Ammon's horn (tissue), 1 donor: ENCODE results near the gene HOXA10.

Source experiments
- DNase-seq: peaks from one replicate; pipeline ENCODE4 v3.0.0-alpha.2; 2016; ENCODE audit warnings: low spot score

The HOXA10 gene

DNA sequence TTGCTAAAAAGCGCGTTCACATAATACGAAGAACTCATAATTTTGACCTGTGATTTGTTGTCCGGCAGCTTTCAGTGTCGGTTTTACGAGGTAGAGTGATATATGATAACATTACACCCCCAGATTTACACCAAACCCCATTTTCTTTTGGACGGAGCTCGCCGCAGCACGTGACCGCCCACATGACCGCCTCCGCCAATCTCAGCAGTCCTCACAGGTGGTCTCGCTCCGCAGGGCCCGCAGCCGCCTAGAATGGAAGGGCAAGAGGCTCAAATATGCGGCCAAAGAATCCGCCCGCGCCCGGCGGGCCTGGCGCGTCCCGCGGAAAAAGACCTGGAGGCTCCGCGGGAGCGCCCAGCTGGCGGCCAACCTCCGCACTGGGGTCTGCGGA is 17.6 kb downstream of the HOXA10 start, which contains the start of gene HOXA7:
Gene HOXA7, minus strand, starts transcription at position 168 of the 391 bp plus-strand sequence. Its CDS starts 130 bp downstream, at position 38.
- DNase-seq, result no peak

DNA sequence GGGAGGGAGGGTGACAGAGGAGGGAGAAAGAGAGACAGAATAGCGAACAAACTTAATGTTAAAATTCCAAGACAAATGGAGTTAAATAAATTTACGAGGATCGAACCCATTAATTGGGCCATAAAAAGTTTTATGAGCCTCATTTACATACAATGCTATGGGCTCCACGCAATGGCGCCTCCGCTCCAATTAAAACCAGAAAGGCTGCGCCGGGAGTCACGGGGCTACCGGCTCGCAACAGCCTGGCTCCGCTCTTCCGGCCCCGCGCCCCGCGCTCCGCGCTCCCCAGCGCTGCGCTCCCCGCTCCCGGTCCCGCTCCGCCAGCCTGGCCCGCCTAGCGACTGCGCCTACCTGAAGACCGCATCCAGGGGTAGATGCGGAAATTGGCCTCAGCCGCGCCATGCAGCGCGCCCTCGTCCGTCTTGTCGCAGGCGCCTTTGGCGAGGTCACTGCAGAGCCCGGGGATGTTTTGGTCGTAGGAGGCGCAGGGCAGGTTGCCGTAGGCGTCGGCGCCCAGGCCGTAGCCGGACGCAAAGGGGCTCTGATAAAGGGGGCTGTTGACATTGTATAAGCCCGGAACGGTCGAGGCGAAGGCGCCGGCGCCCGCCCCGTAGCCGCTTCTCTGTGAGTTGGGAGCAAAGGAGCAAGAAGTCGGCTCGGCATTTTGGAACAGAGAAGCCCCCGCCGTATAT is 18.2 kb downstream of the HOXA10 start:
- no peak for DNase-seq

DNA sequence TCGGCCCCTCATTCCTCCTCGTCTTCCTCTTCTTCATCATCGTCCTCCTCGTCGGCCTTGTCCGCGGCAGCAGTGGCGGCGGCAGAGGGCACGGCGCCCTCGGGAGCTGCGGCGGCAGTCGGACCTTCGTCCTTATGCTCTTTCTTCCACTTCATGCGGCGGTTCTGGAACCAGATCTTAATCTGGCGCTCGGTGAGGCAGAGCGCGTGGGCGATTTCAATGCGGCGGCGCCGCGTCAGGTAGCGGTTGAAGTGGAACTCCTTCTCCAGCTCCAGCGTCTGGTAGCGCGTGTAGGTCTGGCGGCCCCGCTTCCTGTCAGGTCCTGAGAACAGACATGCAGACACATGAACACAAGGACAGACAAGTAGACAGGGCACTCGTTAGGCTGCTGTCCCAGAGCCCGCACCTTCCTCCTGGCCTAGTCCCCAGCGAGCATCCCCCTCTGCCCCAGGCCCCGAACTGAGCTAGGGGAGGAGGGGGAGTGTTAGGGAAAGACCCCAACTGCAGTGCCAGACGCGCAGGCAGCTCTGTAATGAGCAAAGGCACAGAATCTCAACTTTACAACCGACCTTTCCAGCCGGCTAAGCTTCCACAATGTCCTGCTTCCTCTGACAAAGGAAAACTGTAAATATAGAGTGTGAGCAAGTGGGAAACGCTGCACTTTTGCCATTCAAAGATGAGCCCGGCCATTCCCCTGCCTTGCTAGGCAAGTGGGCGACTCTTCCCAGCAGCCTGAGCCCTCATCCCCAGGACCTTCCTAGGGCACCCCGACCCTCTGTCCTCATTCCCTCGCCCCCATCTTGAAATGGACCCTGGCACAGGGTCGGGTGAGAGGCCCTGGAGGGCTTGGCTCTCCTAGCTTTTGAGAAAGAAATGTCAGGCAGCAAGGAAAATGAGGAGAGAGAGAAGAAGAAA is 19.0 kb downstream of the HOXA10 start:
- DNase-seq, result no peak

DNA sequence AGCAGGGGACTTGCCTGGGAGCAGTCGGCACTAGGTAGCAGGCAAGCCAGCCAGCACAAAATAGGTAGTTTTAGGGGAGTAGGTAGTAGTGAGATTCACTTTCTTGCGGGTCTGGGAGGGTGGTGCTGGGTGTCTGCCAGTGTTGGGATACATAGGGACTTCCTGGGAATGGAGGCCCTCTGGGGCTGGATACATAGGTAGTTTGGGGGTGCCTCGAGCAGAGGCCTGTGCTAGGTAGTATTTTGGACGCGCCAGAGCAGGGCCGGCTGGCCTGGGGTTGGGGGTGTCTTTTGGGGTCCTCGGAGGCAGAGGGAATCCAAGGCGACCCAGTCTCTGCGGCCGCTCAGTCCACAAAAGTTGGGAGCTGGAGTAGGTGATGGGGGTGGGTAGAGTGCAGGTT is 19.8 kb downstream of the HOXA10 start:
- DNase-seq, result no peak

DNA sequence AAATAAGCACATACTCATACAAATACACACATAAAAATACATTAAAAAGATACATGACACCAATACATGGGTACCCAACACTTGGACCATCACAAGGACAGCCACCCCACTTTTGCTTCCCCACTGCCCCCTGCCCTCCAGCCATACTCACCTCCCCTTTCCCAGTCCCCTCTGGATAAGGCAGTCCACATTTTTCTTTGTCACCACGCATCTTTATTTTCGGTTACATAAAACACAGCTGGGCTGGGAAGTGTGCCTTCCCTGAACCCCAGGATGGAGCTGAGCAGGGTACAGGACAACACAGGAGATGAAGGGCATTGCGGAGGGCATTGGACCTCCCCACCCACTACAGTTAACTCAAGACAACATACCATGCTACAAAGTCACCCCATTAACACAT is 20.6 kb downstream of the HOXA10 start:
- no peak for DNase-seq

DNA sequence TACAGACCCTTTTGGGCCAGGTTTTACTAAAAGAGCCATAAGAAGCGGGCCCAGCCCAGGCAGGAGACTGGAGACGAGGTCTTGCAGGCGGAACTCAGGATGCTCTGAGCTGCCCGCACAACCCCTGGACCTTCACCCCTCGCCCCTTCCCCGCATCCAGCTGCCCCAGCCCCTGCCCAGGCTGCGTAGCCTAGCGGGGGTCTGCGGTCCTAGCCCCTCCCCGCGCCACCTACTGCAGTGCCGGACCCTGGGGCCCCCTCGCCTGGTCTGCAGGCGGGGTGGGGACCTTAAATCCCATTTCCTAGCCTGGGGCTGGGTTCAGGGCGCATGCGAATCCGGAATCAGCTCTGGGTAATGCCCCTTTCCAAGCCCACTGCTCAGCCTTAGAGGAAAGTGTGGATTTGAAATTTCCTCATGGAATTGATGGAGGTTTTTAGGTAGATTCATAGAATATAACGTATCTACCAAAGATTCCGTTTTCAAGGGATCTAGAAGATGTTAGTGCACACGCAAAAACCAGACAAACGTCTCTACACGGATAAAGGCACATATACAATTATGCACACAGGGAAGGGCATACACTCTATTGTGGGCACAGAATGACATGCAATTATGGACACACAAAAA is 21.2 kb downstream of the HOXA10 start:
- no peak for DNase-seq

DNA sequence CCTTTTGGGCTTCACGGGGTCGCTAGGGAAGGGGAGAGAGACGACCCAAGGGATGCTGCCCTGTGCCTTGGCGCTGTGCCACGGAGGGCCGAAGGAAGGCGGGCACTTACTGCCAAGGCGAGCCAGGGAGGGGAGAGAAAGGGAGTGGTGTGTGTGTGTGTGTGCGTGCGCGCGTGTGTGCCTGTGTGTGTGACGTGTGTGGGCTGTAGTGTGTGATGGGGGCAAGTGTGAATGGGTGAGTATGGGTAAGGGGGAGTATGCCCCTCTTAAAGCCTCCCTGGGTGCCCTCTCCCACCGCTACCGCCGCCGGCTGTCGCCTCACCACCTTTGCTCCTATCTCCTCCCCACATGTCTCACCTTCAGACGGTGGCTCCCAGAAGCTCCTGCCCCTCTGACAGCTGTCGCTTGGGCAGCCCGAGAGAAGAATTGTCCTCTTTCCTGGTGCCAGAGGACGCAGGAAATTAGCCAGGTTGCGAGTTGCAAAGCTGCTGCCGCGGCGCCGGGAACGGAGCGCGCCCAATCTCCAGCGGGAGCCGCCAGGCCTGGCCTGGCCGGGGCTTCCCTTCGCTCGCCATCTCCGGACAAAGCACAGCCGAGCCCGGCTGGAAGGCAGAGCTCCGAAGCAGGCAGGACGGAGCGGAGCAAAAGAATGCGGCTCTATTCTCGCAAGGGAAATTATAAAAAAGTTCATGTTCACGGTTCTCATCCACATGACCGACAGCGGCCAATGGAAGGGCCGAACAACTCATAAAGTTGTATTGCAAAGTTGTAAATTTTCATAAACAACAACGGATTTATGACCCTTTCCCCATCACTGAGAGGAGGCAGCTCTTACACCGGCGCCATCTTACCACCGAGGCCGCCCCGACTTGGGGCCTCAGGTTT is 21.9 kb downstream of the HOXA10 start, which contains the start of gene HOXA3:
Gene HOXA3, minus strand, starts transcription at position 653 of the 885 bp plus-strand sequence. CDS start 41,943 bp downstream, outside the sequence.
- DNase-seq, result no peak

DNA sequence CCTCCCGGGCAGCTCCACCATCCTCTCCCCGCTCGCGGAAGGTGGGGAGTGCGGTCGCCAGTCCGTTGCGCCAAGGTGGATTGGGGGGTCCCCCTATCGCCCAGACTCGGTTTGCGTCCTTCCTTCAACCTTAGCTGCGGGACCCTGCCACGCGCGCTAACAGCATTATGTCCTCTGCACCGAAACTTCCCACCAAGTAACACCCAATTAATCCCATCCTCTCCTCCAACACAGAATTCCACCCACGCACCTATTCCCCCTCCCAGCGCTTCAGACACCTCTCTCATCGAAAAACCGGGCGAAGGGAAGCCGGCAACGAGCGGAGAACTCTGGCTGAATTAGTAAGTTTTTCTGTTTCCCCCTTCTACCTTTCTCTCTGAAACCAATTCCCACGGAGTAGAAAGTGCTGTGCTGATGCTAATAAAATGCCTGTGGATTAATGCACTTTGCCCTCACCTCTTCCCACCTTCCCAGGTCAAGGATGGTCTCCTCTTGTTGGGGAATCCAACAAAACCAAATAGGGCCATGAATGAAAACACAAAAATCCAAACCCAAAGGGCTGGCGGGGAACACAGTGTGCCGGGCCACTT is 22.7 kb downstream of the HOXA10 start:
- no peak for DNase-seq

DNA sequence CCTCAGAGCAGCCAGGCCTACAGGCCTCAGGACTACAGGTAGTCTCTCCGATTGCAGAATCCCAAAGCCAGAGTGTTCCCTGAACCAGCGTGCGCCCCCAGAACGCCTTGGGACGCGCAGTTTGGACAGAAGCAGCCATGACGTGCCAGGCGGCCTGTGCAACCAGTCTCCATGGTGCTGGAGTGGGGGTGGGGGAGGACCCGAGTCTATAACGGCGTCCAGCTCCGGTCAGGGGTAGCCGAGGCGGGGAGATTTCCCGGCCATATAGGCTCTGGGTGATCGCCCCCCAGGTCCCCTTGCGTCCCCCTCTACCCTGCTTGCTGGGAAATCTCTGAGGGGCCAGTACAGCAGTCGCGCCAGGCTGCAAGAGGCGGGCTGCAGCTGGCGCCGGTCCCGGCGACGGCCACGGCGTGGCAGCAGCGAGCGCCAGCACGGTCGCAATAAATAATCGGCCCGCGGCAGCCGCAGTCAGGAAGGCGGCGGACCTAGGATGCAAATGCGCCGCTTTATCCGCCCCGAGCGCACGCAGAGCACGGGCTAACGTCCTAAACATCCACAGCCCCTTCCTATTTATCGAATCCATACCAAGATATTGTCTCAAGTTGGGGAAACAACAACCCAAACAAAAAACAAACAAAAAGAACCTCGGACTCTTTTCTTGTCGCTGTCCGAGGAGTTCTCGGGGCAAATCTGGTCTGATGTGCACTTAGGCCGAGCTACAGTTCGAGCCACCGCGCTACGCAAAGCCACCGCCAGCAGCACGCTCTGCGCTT is 23.4 kb downstream of the HOXA10 start:
- peak; percentile 54 for DNase-seq

DNA sequence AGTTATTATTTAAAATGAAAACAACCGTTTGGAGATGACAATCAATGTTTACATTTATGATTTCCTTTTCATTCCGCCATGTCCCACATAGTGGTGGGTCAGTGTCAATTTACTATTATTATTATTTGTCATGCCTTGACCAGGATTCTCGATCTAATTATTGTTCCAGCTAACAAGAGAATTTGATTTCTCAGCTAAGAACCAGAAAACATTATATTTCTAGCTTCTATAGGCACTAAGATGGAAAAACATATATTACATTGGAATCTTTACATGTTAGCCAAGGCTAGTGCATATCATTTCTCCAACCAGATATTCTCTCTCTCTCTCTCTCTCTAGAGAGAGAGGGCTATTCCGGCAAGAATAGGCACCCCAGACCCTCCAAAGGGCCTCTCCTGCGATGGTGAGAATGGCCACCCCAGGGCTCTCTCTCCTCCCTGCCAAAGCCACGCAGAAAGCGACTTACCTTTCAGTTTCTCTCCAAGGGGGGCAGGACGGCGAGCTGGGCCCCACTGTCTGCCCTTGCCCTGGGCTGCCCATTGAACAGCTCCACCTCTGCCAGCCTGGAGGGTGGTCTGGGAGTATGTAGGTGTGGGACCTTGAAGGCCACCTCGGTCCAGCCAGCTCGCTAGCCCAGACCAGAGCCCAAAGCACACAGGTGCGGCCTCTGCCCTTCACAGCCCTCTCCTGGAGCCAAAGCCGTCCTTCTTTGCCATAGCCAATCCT is 24.1 kb downstream of the HOXA10 start:
- DNase-seq, result no peak

DNA sequence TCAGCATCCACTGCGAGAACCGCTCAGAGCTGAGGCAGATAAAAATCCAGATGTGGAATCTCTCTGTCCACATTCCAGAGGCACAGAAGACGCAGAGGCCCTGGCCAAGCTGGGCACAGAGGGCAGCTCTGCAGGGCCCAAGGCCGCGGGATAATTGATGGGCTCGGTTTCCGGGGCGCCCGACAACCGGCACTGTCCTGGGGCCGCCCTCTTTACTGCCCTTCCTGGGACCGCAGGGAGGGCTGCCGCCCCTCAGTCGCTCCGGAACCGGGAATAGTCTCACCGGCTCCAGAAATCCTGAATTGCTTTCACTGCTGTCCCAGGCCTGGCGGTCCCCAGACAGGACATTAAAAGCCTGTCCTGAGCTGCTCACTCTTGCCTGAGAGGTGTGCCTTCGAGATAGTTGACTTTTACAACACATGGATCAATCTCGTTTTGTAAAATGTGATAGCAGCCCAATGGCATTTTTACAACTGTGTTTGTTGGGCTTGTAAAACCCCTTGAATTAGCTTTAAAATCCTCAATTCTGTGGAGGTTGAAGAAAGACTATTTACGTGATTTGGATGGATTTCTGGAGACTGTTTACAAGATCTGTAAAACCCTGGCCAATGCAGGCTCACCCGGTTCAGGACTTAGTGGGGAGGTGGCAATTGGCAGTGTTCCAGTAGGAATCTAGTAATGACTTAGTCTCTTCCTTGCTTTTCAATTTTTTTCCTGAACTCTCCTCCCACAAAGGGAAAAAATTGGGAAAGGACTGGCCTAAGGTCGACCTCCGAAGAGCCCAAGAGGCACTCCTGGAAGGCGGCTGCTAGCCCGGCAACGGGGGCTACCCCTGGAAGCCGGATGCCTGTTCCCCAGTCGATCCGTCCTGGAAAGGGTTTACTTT is 25.1 kb downstream of the HOXA10 start:
- DNase-seq, result no peak

DNA sequence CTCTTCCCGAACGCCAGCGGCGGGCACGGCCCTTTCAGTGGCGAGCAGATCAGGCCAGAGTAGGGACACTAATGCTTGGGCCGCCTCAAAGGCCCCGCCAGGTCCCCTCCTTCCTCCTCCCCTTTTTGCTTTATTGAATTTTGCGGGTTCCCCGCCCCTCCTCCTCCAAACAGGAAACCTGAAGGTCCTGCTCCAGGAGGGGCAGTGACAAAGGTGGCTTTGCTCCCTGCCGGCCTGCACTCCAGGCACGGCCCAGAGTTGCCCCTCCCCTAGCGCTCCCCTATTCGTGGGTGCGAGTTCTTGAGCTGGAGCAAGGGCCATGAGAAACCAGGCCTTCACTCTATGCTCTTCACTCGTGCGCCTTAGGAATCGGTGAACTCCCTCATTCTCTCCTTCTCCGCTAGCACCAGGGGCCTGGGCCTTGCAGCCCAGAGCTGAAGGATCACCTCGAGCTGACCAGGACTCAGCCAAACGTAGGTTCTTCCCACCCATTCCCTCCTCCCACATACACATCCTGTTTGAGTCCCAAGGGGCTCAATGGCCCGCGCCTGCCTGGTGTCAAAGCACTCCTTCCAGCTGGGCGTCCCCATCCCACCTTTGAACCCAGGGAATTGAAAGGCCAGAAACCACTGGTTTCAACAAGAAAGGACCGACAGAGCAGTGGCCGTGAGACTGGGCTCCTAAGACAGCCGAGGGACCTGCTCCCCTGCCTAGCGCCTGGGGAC is 25.9 kb downstream of the HOXA10 start:
- no peak for DNase-seq

DNA sequence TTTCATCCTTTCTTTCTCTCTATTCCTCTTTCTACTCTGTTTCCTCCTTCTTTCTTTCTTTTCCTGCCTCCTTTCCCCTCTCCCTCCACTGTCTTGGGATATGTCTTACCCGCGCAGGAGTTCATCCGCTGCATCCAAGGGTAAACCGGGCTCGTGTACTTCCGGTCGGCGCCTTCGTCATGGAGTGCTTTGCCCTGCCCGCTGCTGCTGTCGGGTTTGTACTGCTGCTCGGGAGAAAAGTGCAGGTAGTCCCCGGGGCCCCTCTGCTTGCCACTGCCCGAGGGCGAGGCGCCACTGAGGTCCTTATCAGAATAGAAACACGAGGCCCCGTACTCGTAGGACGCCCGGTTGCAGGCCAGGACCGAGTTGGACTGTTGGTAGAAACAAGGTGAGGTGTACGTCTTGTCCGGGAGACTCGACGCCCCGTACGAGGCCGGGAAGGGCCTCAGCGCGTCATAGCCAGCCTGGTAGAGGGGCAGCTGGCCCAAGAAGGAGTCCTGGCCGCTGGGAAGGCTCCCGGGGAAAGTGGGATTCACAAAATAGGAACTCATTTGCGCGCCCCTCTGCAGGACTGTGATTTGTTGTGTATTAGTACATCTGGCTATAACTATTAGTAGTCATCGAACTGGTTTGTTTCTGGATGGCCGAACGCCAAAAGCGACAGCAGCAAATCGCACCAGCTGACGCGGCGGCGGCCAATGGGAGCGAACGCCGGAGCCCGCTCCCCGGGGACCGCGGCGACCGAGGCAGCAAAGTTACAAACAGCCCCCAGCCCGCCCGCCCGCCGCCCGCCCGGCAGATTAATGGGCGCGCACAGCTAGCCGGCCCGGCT is 26.7 kb downstream of the HOXA10 start, which contains the start of gene HOXA6:
Gene HOXA6, minus strand, starts transcription at position 576 of the 832 bp plus-strand sequence. Its CDS starts 25 bp downstream, at position 551.
- no peak for DNase-seq

DNA sequence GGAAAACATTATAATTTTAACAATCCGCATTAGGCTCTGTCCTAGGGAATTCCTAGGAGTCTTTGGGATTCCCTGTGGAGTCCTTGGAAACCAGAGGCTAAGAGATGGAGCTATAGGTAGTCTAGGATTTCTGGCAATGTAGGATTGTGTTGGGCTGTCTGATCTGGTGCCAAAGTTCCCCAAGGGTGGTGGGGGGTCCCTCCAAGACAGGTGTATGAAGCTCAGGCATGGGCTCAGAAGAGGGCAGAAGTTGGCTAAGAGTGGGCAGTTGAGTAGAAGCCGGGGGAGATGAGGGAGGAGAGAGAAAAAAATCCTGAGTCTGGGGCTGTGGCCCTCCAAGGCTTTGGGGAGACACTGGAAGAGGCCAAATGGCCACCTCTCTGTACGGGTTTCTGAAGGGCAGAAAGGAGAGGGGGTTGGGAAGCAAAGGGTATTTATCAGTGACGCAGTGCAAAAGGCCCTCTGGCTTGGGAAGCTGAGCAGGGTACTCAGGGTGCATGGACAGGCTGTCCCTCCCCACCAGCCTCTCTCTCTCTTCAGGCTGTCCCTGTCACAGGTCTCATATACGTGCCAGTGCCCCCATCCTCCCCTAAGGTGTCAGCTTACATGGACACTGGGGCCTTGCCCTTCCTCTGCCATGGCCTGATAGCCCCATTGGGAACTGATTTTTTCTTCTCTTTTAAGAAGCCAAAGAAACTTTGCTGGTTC is 27.5 kb downstream of the HOXA10 start:
- DNase-seq, result no peak

DNA sequence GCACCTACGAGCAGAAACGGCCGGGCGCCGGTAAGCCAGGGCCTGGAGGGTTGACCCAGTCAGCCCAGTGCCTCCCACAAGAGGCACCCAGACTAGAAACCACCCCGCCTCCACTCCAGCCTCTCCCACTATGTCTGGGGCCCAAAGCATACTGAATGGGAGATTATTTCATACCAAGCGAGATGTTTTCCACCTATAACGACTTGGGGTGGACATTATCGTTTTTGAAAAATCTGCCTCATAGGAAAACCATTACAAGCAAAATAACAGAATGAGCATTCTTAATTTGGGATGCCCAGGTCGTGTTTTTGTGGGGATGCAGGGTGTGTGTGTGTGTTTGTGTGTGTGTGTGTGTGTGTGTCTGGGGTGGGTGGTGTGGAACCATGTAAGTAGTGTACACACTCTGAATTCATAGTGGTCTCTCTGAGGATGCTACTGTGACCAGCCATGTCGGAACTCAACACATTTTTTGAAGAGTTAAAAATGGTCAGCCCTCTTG is 28.2 kb downstream of the HOXA10 start:
- DNase-seq, result no peak
